Cerebellar cortex (tissue), 1 donor: ENCODE measurements around the gene PLEKHM2.

Source experiments
- DNase-seq: peaks from one replicate; pipeline ENCODE4 v3.0.0-alpha.2; 2015; ENCODE audit warnings: low spot score

The PLEKHM2 gene

GRCh38 chr1:15758953-15759661, 75.0 kb downstream of the PLEKHM2 start:
- DNase-seq = no peak

GRCh38 chr1:15760520-15761211, 76.5 kb downstream of the PLEKHM2 start:
- no peak for DNase-seq

- no peak for DNase-seq
Observed at GRCh38 chr1:15761366-15762128, 77.4 kb downstream of the PLEKHM2 start.

GRCh38 chr1:15762546-15762945, 78.4 kb downstream of the PLEKHM2 start:
- no peak for DNase-seq

GRCh38 chr1:15764269-15764764, 80.2 kb downstream of the PLEKHM2 start:
- no peak for DNase-seq

GRCh38 chr1:15764890-15765289, 80.8 kb downstream of the PLEKHM2 start:
- no peak for DNase-seq

GRCh38 chr1:15765495-15766194, 81.5 kb downstream of the PLEKHM2 start:
- peak; percentile 57 for DNase-seq

- no peak for DNase-seq
Observed at GRCh38 chr1:15767941-15768340, 83.8 kb downstream of the PLEKHM2 start.

GRCh38 chr1:15768388-15768787, 84.3 kb downstream of the PLEKHM2 start:
- DNase-seq = no peak

GRCh38 chr1:15770313-15770962, 86.3 kb downstream of the PLEKHM2 start:
- no peak for DNase-seq

- DNase-seq = no peak
Observed at GRCh38 chr1:15771836-15772515, 87.9 kb downstream of the PLEKHM2 start.

- DNase-seq = no peak
Observed at GRCh38 chr1:15775706-15776105, 91.6 kb downstream of the PLEKHM2 start.

GRCh38 chr1:15777909-15778707, 94.0 kb downstream of the PLEKHM2 start:
- DNase-seq = no peak
